GM18508 (cell line): ENCODE results near the gene PLSCR5.
A peak's percentile ranks its signal among the peaks of the same experiment; 100 is the strongest.

Experiments
- ATAC-seq: cut with Tn5 transposase; IDR thresholded peaks from one replicate; pipeline ENCODE4 v1.9.1; 2021; ENCODE audit warnings: moderate number of reproducible peaks; ENCODE audit not compliant: insufficient read depth, unreplicated experiment

Gene PLSCR5

DNA sequence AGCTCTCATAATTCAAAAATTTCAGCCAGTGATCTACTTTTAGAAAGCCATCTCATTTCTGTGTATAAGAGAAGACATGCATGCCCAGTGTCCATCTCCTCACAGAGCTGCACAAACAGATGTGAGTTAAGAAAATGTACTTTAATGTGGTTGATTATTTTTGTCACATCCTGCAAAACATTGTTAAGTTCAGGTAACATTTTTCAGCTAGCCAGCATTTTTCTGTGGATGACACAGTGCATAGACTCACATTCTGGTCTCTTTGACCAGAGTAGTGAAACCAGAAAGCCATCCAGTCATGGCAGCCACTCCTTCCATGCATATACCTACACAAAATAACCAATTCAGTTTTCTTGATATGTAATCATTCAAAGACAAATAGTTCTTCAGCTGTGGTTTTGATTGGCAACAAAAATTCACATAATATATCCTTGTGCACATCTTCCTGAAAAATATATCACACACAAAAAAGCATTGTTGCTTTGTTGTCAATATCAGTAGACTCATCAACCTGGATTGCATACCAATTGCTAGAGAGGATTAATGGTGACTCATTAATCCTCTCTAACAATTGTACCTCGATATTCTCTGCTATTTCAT, 58.7 kb downstream of the PLSCR5 start:
- ATAC-seq = no peak

DNA sequence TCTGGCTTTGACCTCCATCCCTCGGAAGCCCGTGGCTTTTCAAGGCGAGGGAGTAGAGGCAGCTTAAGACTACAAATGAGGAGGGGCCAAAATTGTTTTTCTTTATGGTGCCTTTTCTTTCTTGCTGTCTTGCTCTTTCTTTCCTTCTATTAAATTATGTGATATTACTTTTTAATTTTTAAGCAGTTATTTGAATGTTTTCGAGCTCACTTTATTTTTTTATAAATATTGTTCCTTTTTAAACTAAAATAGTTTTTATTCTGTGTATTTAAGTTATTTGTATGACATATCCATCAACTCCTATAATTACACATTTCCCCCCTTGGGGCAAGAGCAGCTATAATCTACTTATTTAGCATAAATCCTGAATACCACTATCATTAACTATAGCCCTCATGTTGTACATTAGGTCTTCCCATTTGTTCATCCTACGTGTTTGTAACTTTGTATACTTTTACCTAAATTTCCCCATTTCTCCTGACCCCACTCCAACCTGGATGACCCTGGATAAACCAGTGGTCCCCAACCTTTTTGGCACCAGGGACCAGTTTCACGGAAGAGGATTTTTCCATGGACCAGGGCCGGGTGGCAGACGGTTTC, 60.1 kb downstream of the PLSCR5 start:
- peak; percentile 2 for ATAC-seq

DNA sequence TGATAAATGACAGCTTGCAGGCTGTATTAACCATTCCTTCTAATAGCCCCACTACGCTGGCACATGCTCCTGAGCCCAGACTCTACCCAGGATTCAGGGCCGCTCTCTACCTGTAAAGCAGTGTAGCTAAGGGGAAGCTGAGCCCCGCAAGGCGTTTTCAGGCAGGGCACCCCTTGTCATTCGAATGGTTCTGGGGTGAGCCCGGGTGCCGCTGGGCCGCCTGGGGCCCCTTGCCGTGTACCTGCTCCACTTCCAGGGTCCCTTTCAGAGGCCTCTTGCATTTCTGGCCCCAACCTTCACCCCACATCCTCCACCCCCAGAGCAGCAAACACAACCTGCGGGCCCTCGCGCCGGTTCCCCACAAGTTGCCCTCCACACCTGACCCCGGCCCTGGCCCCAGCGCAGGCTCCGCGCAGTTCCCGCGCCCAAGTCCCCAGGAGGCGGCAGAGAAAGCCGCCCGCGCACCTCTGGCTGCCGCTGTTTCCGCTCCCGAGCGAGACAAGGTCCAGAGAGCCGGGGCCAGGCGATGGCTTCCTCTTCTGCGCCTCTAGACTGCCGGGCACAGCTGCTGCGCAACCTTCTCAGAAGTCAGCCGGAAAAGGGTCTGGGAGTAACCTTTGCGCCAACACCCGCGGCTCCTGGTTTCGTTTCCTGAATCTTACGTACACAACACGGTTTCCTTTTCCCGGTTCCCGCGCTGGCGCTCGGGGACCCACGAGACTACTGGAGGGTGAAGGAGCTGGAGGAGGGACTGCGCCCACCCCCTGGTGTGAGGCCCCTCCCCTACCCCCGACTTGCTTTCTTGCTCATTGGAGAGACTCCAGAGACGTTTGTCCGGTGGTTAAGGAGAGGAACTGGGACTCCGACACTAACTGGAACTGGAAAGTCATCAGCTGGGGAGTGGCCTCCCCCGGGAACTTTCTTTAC, 60.9 kb downstream of the PLSCR5 start, which contains the start of gene PLSCR1:
TSS of gene PLSCR1 (minus strand) at position 606 of the 927 bp plus-strand sequence. CDS start 8,055 bp downstream, outside the sequence.
- peak; percentile 75 for ATAC-seq

DNA sequence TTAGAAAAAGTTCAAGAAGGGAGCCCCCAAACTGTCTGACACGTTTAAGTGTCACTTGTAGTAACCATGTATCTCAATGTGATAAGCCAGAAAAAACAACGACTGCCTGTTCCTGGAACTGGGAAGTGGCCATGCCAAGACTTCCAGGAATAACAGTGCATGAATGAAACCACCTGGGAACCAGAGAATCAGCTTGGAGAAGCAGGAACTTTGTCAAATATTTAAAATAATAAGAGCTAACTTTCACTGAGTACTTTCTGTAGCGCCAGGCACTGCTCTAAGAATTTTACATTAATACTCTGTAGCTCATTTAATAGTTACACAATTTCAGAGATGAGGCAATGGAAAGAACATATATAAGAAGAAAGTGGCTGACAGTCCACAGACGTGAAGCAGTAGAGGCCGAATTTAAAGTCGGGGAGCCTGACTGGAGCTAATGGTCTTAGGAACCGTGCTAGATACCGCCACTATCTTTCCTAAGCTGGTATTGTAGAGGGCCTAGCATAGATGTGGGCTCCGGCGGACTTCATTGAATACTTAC, 61.6 kb downstream of the PLSCR5 start:
- peak; percentile 1 for ATAC-seq

DNA sequence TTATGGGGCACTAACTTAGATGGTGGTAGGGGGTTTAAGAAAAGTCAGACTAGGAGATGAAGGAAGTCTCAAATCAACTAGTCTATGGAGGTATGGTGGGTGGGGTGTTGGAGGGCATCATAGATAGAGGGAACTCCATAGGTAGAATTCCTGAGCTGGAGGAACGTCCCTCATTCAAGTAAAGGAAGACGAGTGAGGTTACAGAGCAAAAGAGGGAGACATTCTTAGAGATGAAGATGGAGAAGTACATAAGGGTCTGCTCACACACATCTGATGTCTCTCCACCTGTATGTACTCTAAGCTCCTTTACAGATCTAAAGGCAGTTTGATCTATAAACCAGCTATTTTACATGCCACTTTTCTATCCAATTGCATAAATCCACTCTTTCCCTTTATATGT, 62.2 kb downstream of the PLSCR5 start:
- ATAC-seq = no peak

DNA sequence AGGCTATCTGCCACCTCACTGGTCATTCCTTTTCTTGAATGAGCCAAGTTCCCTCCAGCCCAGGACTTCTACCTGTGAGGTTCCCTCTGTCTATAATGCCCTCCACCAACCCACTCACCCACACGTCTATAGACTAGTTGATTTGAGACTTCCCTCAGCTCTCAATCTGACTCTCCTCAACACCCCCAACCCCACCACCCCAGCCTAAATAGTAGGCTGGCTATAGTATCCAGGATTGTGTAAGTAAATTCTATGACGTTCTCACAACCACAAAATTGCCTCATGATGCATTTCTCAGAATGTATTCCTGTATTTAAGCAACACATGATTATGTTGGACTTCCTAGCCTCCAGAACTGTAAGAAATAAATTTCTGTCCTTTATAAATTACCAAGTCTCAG, 63.0 kb downstream of the PLSCR5 start:
- no peak for ATAC-seq

DNA sequence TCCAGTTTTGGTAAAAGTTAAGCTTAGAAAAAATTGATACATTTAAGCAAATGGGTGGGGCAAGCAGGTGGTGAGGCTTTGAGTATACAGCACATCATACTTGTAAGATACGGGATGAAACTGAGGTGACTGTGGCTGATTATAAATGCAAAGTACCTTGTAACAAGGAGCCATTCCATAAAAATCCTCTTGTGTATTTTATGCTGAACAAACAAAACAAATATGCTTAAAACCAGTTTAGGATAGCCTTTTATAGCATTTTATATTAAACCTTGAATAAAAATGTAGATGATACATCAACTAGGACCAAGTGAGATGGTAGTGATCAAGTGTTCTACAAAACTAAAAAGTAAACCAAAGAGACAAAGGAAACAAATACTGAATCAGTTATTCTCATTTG, 64.2 kb downstream of the PLSCR5 start:
- no peak for ATAC-seq

DNA sequence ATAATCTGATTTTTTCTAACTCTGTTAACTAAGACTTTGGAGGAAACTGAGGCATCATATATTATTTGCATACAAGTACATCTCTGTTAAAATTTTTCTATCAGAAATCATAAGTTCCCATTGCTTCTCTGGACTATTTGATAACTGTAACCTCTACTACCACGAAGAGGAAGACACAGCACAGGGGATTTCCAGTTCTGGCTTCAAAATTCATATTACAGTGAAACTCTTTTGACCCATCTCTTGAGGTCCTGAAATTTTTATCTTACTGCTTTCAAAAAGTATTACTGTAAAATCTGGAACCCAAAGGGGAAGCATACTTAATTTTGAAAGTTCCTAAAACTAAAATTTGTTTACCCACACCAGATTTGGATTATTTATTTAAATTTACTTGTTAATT, 64.9 kb downstream of the PLSCR5 start:
- ATAC-seq = peak; percentile 27

DNA sequence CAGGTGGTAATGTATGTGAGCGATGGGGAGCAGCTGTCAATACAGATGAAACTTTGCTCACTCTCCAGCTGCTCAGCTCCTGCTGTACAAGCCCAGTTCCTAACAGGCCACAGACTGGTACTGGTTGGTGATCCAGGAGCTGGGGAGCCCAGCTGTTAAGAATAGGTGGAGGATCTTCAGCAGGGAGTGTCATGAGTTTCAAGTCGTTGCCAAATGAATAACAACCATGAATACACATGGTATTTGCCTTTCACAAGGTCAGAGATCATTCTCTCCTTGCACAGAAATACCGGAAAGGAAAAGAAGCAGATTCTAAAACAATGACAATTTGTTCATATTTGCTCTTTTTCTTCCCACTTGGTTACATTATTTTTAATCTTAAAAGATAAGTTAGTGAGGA, 65.8 kb downstream of the PLSCR5 start:
- no peak for ATAC-seq

DNA sequence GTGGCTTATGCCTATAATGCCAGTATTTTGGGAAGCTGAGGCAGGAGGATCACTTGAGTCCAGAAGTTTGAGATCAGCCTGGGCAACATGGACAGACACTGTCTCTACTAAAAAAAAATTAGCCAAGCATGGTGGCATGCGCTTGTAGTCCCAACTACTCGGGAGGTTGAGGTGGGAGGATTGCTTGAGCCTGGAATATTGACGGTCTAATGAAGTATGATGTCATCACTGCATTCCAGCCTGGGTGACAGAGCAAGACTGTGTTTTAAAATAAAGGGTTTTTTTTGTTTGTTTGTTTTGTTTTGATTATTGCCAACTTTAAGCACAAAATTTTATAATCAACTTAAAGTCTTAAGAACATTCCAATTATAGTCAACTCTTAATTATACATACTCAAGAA, 67.5 kb downstream of the PLSCR5 start:
- no peak for ATAC-seq

DNA sequence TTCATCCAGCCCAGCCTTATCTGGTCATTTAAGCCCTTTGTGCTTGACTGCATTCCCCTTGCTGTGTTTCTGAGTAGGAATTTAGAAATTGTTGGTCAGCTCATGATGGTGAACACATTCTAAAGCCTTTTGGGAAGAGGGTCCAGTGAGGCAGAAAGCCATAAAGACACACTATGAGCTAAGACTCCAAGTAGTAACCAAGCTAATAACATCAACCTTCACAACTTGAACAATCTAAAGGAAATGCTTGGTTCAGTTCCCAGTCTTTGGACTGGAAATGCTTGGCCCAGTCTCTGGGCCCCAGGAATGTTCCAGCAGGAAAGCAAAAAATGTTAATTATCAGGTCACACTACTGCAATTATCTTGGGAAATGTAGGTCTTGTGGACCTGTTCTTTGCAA, 68.5 kb downstream of the PLSCR5 start:
- ATAC-seq = no peak
